ENCODE results near the gene AKAP12. TPM values are rescaled to one million over a fixed set of nuclear protein-coding genes. Genes with fewer than 3 reads are reported as not detected.
"Not testable (repeated sequence)": the region's sequence is repeated elsewhere in the genome, so short reads cannot be mapped to it uniquely, and the experiment has no call there.

The AKAP12 gene
- total RNA-seq, 1 donor from 2014 or later, result 46.6 TPM

DNA sequence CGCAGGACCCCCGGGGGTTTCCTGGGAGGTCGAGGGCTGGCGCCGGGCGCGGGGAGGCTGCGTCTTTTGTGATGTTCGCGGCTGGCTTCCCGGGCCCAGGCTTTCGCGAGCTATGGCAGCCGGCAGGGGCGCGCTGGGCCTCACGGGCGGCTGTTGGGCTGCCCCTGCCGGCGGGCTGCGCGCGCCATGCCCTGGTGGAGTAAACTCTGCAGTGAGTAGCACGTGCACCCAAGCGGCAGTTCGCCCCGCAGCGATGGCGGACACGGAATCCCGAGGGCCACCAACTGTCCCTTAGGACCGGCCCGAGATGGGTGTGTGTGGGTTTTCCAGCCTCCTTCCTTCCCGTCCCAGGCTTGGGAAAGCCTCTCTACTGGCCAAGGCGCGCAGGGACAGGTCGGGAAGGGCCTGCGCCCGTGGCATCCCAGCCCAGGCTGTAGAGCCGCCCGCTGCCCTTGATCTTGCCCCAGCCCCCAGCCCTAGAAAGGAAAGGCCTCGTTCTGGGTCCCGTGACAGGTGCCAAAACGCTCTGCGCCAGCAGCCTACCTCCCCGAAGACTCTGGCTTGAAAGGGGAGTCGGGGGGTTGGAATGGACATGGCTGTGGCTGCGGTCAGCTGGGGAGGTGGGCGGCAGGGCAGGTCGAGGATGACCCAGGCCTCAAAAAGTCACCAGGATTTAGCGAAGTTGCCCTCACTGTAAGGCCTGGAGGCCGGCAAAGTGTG lies 101.9 kb downstream of the AKAP12 start:
- H3K4me3 Mint-ChIP-seq, result no peak overlapping the region
- TF ChIP-seq, protein P1, sequence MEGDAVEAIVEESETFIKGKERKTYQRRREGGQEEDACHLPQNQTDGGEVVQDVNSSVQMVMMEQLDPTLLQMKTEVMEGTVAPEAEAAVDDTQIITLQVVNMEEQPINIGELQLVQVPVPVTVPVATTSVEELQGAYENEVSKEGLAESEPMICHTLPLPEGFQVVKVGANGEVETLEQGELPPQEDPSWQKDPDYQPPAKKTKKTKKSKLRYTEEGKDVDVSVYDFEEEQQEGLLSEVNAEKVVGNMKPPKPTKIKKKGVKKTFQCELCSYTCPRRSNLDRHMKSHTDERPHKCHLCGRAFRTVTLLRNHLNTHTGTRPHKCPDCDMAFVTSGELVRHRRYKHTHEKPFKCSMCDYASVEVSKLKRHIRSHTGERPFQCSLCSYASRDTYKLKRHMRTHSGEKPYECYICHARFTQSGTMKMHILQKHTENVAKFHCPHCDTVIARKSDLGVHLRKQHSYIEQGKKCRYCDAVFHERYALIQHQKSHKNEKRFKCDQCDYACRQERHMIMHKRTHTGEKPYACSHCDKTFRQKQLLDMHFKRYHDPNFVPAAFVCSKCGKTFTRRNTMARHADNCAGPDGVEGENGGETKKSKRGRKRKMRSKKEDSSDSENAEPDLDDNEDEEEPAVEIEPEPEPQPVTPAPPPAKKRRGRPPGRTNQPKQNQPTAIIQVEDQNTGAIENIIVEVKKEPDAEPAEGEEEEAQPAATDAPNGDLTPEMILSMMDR (conservative IDR thresholded peaks at IDR 0.05), result no peak
- peaks cover 36% of the 10 kb centered on the region for H3K4me1 Mint-ChIP-seq
- H3K9me3 Mint-ChIP-seq, result no peaks in the 10 kb centered on the region
- H3K27me3 Mint-ChIP-seq (ENCODE audit: low read depth), result no peaks in the 10 kb centered on the region
- H3K36me3 Mint-ChIP-seq (ENCODE audit: low read depth), result peaks cover 6% of the 10 kb centered on the region
- no peak for DNase-seq (ENCODE audit: low read depth, low spot score)
- H3K27ac Mint-ChIP-seq (ENCODE audit: unreplicated experiment), result no peak overlapping the region

DNA sequence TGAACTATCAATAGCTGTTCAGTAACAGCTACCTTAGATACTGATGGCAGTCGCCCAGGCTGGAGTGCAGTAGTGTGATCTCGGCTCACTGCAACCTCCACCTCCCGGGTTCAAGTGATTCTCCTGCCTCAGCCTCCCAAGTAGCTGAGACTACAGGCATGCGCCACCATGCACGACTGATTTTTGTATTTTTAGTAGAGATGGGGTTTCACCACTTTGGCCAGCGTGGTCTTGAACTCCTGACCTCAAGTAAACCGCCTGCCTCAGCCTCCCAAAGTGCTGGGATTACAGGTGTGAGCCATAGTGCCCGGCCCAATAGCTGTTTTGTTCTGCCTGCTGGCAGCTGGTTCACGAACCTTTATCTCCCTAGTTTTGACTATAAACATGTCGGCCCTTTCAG lies 103.0 kb downstream of the AKAP12 start:
- H3K36me3 Mint-ChIP-seq (ENCODE audit: low read depth); H3K9me3 Mint-ChIP-seq; H3K4me3 Mint-ChIP-seq; H3K27ac Mint-ChIP-seq (ENCODE audit: unreplicated experiment); DNase-seq (ENCODE audit: low read depth, low spot score); H3K27me3 Mint-ChIP-seq (ENCODE audit: low read depth): not testable (repeated sequence)
- H3K4me1 Mint-ChIP-seq, result peaks cover 44% of the 10 kb centered on the region

DNA sequence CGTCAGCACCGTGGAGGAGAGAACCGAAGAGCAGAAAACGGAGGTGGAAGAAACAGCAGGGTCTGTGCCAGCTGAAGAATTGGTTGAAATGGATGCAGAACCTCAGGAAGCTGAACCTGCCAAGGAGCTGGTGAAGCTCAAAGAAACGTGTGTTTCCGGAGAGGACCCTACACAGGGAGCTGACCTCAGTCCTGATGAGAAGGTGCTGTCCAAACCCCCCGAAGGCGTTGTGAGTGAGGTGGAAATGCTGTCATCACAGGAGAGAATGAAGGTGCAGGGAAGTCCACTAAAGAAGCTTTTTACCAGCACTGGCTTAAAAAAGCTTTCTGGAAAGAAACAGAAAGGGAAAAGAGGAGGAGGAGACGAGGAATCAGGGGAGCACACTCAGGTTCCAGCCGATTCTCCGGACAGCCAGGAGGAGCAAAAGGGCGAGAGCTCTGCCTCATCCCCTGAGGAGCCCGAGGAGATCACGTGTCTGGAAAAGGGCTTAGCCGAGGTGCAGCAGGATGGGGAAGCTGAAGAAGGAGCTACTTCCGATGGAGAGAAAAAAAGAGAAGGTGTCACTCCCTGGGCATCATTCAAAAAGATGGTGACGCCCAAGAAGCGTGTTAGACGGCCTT lies 110.0 kb downstream of the AKAP12 start:
- TF ChIP-seq, protein P1 (conservative IDR thresholded peaks at IDR 0.05), result no peak
- Mint-ChIP-seq H3K4me3 (no peak overlapping the region), H3K4me1 (peaks cover 19% of the 10 kb centered on the region), H3K36me3 (ENCODE audit: low read depth) (peaks cover 25% of the 10 kb centered on the region), H3K27ac (ENCODE audit: unreplicated experiment) (peak overlapping the region; percentile 7), H3K9me3 (no peaks in the 10 kb centered on the region), H3K27me3 (ENCODE audit: low read depth) (no peaks in the 10 kb centered on the region)
- DNase-seq (ENCODE audit: low read depth, low spot score), result no peak

DNA sequence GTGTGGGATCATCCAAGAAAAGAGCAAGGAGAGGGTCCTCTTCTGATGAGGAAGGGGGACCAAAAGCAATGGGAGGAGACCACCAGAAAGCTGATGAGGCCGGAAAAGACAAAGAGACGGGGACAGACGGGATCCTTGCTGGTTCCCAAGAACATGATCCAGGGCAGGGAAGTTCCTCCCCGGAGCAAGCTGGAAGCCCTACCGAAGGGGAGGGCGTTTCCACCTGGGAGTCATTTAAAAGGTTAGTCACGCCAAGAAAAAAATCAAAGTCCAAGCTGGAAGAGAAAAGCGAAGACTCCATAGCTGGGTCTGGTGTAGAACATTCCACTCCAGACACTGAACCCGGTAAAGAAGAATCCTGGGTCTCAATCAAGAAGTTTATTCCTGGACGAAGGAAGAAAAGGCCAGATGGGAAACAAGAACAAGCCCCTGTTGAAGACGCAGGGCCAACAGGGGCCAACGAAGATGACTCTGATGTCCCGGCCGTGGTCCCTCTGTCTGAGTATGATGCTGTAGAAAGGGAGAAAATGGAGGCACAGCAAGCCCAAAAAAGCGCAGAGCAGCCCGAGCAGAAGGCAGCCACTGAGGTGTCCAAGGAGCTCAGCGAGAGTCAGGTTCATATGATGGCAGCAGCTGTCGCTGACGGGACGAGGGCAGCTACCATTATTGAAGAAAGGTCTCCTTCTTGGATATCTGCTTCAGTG lies 110.8 kb downstream of the AKAP12 start:
- Mint-ChIP-seq H3K4me1 (peaks cover 19% of the 10 kb centered on the region), H3K27ac (ENCODE audit: unreplicated experiment) (peak overlapping the region; percentile 7), H3K4me3 (no peak overlapping the region), H3K27me3 (ENCODE audit: low read depth) (no peaks in the 10 kb centered on the region), H3K9me3 (no peaks in the 10 kb centered on the region), H3K36me3 (ENCODE audit: low read depth) (peaks cover 29% of the 10 kb centered on the region)
- no peak for DNase-seq (ENCODE audit: low read depth, low spot score)
- TF ChIP-seq, protein P1 (conservative IDR thresholded peaks at IDR 0.05), result no peak

DNA sequence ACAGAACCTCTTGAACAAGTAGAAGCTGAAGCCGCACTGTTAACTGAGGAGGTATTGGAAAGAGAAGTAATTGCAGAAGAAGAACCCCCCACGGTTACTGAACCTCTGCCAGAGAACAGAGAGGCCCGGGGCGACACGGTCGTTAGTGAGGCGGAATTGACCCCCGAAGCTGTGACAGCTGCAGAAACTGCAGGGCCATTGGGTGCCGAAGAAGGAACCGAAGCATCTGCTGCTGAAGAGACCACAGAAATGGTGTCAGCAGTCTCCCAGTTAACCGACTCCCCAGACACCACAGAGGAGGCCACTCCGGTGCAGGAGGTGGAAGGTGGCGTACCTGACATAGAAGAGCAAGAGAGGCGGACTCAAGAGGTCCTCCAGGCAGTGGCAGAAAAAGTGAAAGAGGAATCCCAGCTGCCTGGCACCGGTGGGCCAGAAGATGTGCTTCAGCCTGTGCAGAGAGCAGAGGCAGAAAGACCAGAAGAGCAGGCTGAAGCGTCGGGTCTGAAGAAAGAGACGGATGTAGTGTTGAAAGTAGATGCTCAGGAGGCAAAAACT lies 111.5 kb downstream of the AKAP12 start:
- Mint-ChIP-seq H3K9me3 (no peaks in the 10 kb centered on the region), H3K4me1 (peaks cover 13% of the 10 kb centered on the region), H3K4me3 (no peak overlapping the region), H3K27ac (ENCODE audit: unreplicated experiment) (no peak overlapping the region), H3K36me3 (ENCODE audit: low read depth) (peaks cover 30% of the 10 kb centered on the region), H3K27me3 (ENCODE audit: low read depth) (no peaks in the 10 kb centered on the region)
- TF ChIP-seq, protein P1 (conservative IDR thresholded peaks at IDR 0.05), result no peak
- no peak for DNase-seq (ENCODE audit: low read depth, low spot score)

Measured in neural crest cell (in vitro differentiated cells).